Measurements from ENCODE around the gene OSBPL8. TPM values are rescaled to one million over a fixed set of nuclear protein-coding genes. Genes with fewer than 3 reads are reported as not detected.
A peak's percentile ranks its signal among the peaks of the same experiment; 100 is the strongest.

The OSBPL8 gene
- total RNA-seq, 2 experiments from 2014 or later = 101 TPM

DNA sequence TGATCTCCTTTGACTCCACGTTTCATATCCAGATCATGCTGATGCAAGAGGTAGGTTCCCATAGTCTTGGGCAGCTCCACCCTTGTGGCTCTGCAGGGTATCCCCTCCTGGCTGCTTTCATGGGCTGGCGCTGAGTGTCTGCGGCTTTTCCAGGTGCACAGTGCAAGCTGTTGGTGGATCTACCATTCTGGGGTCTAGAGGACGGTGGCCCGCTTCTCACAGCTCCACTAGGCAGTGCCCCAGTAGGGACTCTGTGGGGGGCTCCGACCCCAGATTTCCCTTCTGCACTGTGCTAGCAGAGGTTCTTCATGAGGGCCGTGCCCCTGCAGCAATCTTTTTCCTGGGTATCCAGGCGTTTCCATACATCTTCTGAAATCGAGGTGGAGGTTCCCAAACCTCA is 199.3 kb downstream of the OSBPL8 start:
- no peaks in the 10 kb centered on the region for H3K27me3 Mint-ChIP-seq
- peaks cover 44% of the 10 kb centered on the region for H3K36me3 Mint-ChIP-seq
- H3K27ac Mint-ChIP-seq = no peak overlapping the region
- H3K4me3 Mint-ChIP-seq = no peak overlapping the region
- H3K9me3 Mint-ChIP-seq = peaks cover 1% of the 10 kb centered on the region
- POLR2A ChIA-PET = no interaction called here
- no peak for ATAC-seq (ENCODE audit: low read depth)
- no peaks in the 10 kb centered on the region for H3K4me1 Mint-ChIP-seq
- no peak for DNase-seq

DNA sequence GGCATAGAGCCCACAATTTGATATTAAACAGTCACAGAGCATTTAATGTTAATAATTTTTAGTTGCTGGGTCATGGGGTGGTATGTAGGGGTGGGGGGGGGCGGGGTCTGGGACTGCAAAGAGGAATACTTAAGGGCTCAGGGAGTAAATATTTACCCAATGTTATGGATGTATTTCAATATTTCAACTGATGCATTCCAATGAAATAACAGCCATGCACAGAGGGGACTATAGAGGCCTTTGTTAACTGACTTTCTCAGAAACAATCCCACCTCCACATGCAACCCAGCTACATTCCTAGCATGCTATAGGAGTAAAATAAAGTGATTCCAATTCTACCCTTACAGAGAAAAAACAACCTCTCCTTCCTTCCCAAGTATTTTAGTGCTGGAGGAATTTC is 203.5 kb downstream of the OSBPL8 start:
- Mint-ChIP-seq H3K27me3 (no peaks in the 10 kb centered on the region), H3K27ac (no peak overlapping the region), H3K4me3 (no peak overlapping the region), H3K36me3 (peaks cover 24% of the 10 kb centered on the region), H3K4me1 (no peaks in the 10 kb centered on the region), H3K9me3 (no peaks in the 10 kb centered on the region)
- DNase-seq (no peak), ATAC-seq (ENCODE audit: low read depth) (no peak)
- POLR2A ChIA-PET = no interaction called here

- H3K4me3 Mint-ChIP-seq = peak within 1 kb of the TSS; percentile 93
Measured at GRCh38 chr12:76348079-76348901, 211.3 kb downstream of the OSBPL8 start, which contains the start of gene BBS10. TSS of gene BBS10 (minus strand) at chr12:76348415. CDS start at chr12:76348358, 57 bp downstream.

GRCh38 chr12:76346798-76347420 is 212.7 kb downstream of the OSBPL8 start:
- Mint-ChIP-seq H3K27me3 (no peaks in the 10 kb centered on the region), H3K36me3 (peaks cover 1% of the 10 kb centered on the region), H3K27ac (no peak overlapping the region), H3K9me3 (no peaks in the 10 kb centered on the region), H3K4me1 (peaks cover 14% of the 10 kb centered on the region), H3K4me3 (peak overlapping the region; percentile 93)
- POLR2A ChIA-PET = interaction anchor here (2.5 kb wide), 2 partner anchors 213 to 263 kb away, joined by 13 to 14 read pairs; partner anchors contain the start of genes NAP1L1 and OSBPL8
- ATAC-seq (ENCODE audit: low read depth) (no peak), DNase-seq (no peak)

More at GRCh38 chr12:76348079-76348901, 211.3 kb downstream of the OSBPL8 start, which contains the start of gene BBS10:
- H3K36me3 Mint-ChIP-seq = peaks cover 1% of the 10 kb centered on the region
- peak within 1 kb of the TSS; percentile 87 for H3K27ac Mint-ChIP-seq
- POLR2A ChIA-PET = interaction anchor here (0.7 to 2.5 kb wide), 4 partner anchors 9 to 264 kb away, joined by 3 to 14 read pairs (median 8); partner anchors contain the start of genes NAP1L1 and OSBPL8
- peaks cover 14% of the 10 kb centered on the region for H3K4me1 Mint-ChIP-seq
- H3K27me3 Mint-ChIP-seq = no peaks in the 10 kb centered on the region
- DNase-seq = peak; percentile 81
- ATAC-seq (ENCODE audit: low read depth) = peak; percentile 95
- H3K9me3 Mint-ChIP-seq = no peaks in the 10 kb centered on the region

DNA sequence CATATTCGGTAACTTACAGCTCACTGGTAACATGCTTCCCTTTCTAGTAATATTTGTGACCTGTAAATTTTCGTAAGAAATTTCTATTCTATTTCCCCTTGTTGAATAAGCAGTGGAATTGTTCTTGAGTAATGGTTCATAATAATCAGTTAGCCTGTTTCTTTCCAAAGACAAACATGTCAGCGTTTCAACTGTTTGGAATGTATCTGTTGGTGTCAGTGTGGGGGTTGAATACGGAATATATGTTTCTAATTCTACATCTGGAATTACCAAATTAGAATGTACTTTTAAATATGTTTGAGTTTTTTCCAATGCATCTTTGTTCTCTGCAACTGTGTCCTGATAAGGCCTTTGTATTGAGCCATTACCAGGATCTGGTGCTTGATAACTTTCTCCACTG is 213.3 kb downstream of the OSBPL8 start:
- POLR2A ChIA-PET = no interaction called here
- ATAC-seq (ENCODE audit: low read depth) (no peak), DNase-seq (no peak)
- no peak overlapping the region for H3K27ac Mint-ChIP-seq
- peaks cover 14% of the 10 kb centered on the region for H3K4me1 Mint-ChIP-seq
- no peak overlapping the region for H3K4me3 Mint-ChIP-seq
- peaks cover under 1% of the 10 kb centered on the region for H3K36me3 Mint-ChIP-seq
- no peaks in the 10 kb centered on the region for H3K27me3 Mint-ChIP-seq
- H3K9me3 Mint-ChIP-seq = no peaks in the 10 kb centered on the region

DNA sequence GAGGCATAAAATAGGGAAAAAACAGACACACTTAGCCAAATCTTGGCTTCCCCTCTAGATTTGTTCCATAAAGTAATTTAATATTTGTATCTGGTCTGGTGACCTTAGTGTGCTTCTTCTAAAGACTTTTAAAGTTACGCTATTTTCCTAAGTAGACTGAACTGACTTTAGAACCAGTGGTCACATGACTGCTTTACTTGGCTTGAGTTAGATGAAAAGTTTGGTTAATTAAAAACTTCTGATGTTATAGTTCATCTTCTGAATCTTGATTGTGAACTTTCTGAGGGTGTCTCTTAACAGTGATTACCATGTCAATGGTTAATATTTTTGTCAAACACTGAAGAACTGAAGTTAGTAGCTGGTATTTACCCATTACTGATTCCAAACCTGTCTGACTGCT is 214.0 kb downstream of the OSBPL8 start:
- DNase-seq = no peak
- ATAC-seq (ENCODE audit: low read depth) = no peak
- Mint-ChIP-seq H3K9me3 (no peaks in the 10 kb centered on the region), H3K4me3 (no peak overlapping the region), H3K27me3 (no peaks in the 10 kb centered on the region), H3K27ac (no peak overlapping the region), H3K4me1 (peaks cover 15% of the 10 kb centered on the region), H3K36me3 (no peaks in the 10 kb centered on the region)
- POLR2A ChIA-PET = no interaction called here

- no peak for ATAC-seq (ENCODE audit: low read depth)
- H3K27me3 Mint-ChIP-seq = no peaks in the 10 kb centered on the region
- POLR2A ChIA-PET = no interaction called here
- H3K4me3 Mint-ChIP-seq = no peak overlapping the region
- no peak for DNase-seq
- no peak overlapping the region for H3K27ac Mint-ChIP-seq
- no peaks in the 10 kb centered on the region for H3K36me3 Mint-ChIP-seq
- peaks cover 3% of the 10 kb centered on the region for H3K4me1 Mint-ChIP-seq
- no peaks in the 10 kb centered on the region for H3K9me3 Mint-ChIP-seq
Measured at GRCh38 chr12:76341436-76342030, 218.0 kb downstream of the OSBPL8 start.

DNA sequence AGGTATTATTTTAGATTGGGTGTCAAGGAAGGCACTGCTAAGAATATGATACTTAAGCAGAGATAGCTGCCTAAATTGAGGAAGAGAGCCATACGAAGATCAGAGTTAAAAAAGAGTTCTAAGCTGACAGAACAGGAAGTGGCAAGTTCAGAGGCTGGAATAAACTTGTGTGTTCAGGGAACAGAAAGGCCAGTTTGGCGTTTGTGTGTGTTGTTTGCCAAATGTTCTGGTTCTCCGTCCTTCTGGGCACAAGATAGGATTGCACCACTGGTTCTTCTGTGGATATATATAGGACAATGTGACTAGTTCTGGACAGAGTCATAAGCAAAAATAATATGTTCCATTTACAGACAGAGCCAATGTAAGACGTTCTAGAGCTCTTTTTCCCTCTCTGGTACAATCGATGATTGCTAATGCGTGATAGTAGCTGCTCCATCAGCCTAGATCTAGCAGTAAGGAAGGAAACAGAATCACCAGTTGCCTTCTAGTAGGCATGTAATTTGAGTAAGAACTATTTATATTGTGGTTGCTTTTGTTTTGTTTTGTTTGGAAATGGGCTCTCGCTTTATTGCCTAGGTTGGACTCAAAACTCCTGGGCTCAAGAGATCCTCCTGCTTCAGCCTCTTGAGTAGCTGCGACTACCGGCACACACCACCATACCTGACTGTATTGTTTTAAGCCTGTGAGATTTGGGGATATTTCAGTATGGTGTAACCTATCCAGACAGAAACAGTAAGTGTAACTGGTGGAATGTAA is 218.7 kb downstream of the OSBPL8 start:
- H3K9me3 Mint-ChIP-seq = no peaks in the 10 kb centered on the region
- H3K36me3 Mint-ChIP-seq = no peaks in the 10 kb centered on the region
- POLR2A ChIA-PET = no interaction called here
- H3K4me3 Mint-ChIP-seq = no peak overlapping the region
- no peak for DNase-seq
- peaks cover 3% of the 10 kb centered on the region for H3K4me1 Mint-ChIP-seq
- H3K27ac Mint-ChIP-seq = no peak overlapping the region
- no peaks in the 10 kb centered on the region for H3K27me3 Mint-ChIP-seq
- no peak for ATAC-seq (ENCODE audit: low read depth)

- no peak for ATAC-seq (ENCODE audit: low read depth)
Measured at GRCh38 chr12:76337583-76337982, 222.0 kb downstream of the OSBPL8 start.

DNA sequence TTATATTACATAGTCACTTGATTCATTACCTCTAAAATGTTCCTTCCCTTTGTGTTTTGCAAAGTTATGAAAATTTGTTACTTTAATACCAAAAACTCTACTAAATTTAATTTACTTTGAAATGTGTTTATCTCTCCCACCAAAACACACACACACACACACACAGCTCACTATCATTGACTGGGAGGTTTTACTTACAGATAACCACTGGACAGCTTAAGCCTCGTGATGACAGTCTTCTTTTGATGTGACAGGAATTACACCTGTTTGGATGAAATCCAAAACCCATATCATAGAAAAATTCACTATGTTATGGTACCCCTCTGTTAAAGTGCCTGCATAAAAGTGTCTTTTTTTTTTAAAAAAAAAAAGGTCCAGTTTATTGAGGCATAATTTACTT is 227.0 kb downstream of the OSBPL8 start:
- DNase-seq (no peak), ATAC-seq (ENCODE audit: low read depth) (no peak)
- peaks cover 12% of the 10 kb centered on the region for H3K27me3 Mint-ChIP-seq
- H3K4me3 Mint-ChIP-seq = no peak overlapping the region
- no peak overlapping the region for H3K27ac Mint-ChIP-seq
- H3K4me1 Mint-ChIP-seq = no peaks in the 10 kb centered on the region
- no peaks in the 10 kb centered on the region for H3K36me3 Mint-ChIP-seq
- H3K9me3 Mint-ChIP-seq = peaks cover 4% of the 10 kb centered on the region
- POLR2A ChIA-PET = no interaction called here

More at GRCh38 chr12:76337583-76337982, 222.0 kb downstream of the OSBPL8 start:
- H3K4me3 Mint-ChIP-seq = no peak overlapping the region
- POLR2A ChIA-PET = no interaction called here
- no peaks in the 10 kb centered on the region for H3K9me3 Mint-ChIP-seq
- DNase-seq = no peak
- peaks cover 5% of the 10 kb centered on the region for H3K27me3 Mint-ChIP-seq
- H3K36me3 Mint-ChIP-seq = no peaks in the 10 kb centered on the region
- H3K4me1 Mint-ChIP-seq = peaks cover 3% of the 10 kb centered on the region
- no peak overlapping the region for H3K27ac Mint-ChIP-seq

DNA sequence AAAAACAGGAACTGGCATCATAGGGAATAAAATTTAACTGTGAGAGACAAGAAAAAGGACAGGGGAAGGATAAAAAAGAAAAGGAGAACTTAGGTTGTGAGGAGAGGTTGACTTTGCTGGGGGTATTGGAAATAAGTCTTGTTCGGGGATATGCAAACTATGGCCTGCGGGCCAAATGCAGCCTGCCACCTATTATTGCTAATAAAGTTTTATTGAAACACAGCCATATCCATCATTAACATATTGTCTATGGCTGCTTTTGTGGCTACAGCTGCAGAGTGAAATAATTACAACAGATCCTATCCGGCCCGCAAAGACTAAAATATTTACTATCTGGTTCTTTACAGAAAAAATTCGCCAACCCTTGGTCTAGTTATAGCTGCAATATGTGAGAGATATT is 230.0 kb downstream of the OSBPL8 start:
- Mint-ChIP-seq H3K27ac (no peak overlapping the region), H3K9me3 (peaks cover 4% of the 10 kb centered on the region), H3K4me1 (no peaks in the 10 kb centered on the region), H3K36me3 (peaks cover 2% of the 10 kb centered on the region), H3K27me3 (peaks cover 12% of the 10 kb centered on the region), H3K4me3 (no peak overlapping the region)
- DNase-seq = no peak
- POLR2A ChIA-PET = no interaction called here
- ATAC-seq (ENCODE audit: low read depth) = no peak

GRCh38 chr12:76329159-76329558 is 230.4 kb downstream of the OSBPL8 start:
- DNase-seq (no peak), ATAC-seq (ENCODE audit: low read depth) (no peak)
- no peaks in the 10 kb centered on the region for H3K4me1 Mint-ChIP-seq
- H3K36me3 Mint-ChIP-seq = peaks cover 2% of the 10 kb centered on the region
- H3K27ac Mint-ChIP-seq = no peak overlapping the region
- peaks cover 11% of the 10 kb centered on the region for H3K27me3 Mint-ChIP-seq
- H3K9me3 Mint-ChIP-seq = peaks cover 4% of the 10 kb centered on the region
- no peak overlapping the region for H3K4me3 Mint-ChIP-seq
- POLR2A ChIA-PET = no interaction called here
